HepG2 (cell line): ENCODE measurements around the gene MAPK1. TPM values are rescaled to one million over a fixed set of nuclear protein-coding genes. Genes with fewer than 3 reads are reported as not detected.
A peak's percentile ranks its signal among the peaks of the same experiment; 100 is the strongest.

Source experiments
- ATAC-seq: fragments of 200-7000 bp; cut with Tn5 transposase; 3 replicates; pipeline ENCODE4 v1.9.1; 2020; ENCODE audit warnings: mild to moderate bottlenecking, moderate library complexity
- BruUV-seq: library from RNA; stranded (reverse); fragments of 400-500 nt; replicated peaks from 2 replicates; lab custom pipeline; 2021; lab: Mats Ljungman, UMichigan
- CTCF ChIA-PET: fragments of 300-600 bp; formaldehyde crosslinking; extraction: SDS; loops from one replicate; lab custom pipeline; 2021; ENCODE audit warnings: low total read pairs, inconsistent platforms, low intra/inter-chr PET ratio; lab: Yijun Ruan, JAX
- POLR2A ChIA-PET: fragments of 350-600 bp; sonication (Branson Sonifier 250); formaldehyde crosslinking; loops from one replicate; lab custom pipeline; 2020; ENCODE audit warnings: antibody characterized with exemption, inconsistent platforms; lab: Yijun Ruan, JAX
- DNase-seq: peaks from one replicate; pipeline ENCODE4 v3.0.0-alpha.2; 2015; ENCODE audit warnings: low spot score
- FAIRE-seq: peaks from 3 replicates; lab custom pipeline; 2011; peaks lifted over from hg19 to GRCh38; lab: Jason Lieb, UNC
- H2AFZ ChIP-seq: one replicate; pipeline ENCODE4 v1.6.1; 2011; ENCODE audit warnings: low read length, inconsistent platforms
- H3K27ac ChIP-seq: fragments of 300-600 bp; 3 replicates; pipeline ENCODE4 v1.8.0; 2011; ENCODE audit warnings: mixed run types, mild to moderate bottlenecking, mixed read lengths, low read length, inconsistent platforms; ENCODE audit not compliant: insufficient read depth; ENCODE audit errors: extremely low read length
- H3K27me3 ChIP-seq, 2 experiments: fragments of 200-600 bp in 1 of 2; 2 replicates in 1 of 2; 3 replicates in 1 of 2; pipeline versions ENCODE4 v1.6.0 to v1.8.0; 2011; ENCODE audit warnings: low read length in 2 of 2, mild to moderate bottlenecking in 2 of 2, moderate library complexity in 2 of 2, inconsistent platforms in 1 of 2; ENCODE audit not compliant: insufficient read depth in 2 of 2, control insufficient read depth in 1 of 2
- H3K36me3 ChIP-seq, 2 experiments: fragments of 200-600 bp in 1 of 2; replicated peaks in 1 of 2; 2 replicates in 1 of 2; 3 replicates in 1 of 2; pipeline versions ENCODE4 v1.5.1 to v1.8.0; 2011; ENCODE audit warnings: low read length in 2 of 2, inconsistent platforms in 1 of 2; ENCODE audit not compliant: insufficient read depth in 2 of 2, control insufficient read depth in 1 of 2
- H3K4me1 ChIP-seq: 2 replicates; pipeline ENCODE4 v1.5.1; 2012; ENCODE audit warnings: low read length, inconsistent platforms; ENCODE audit not compliant: insufficient read depth
- H3K4me2 ChIP-seq: 2 replicates; pipeline ENCODE4 v1.6.0; 2011; ENCODE audit warnings: low read depth, low read length, inconsistent platforms
- H3K4me3 ChIP-seq, 3 experiments: fragments of 200-600 bp in 1 of 3; sonication (generic), shearing (Covaris generic) in 1 of 3; replicated peaks in 1 of 3; 2 replicates each; pipeline ENCODE4 v1.5.1; 2011 to 2016; ENCODE audit warnings: low read length in 3 of 3, inconsistent platforms in 2 of 3, low read depth in 2 of 3, mild to moderate bottlenecking in 2 of 3, control low read depth in 1 of 3, mixed read lengths in 1 of 3; ENCODE audit not compliant: insufficient read depth in 1 of 3
- H3K79me2 ChIP-seq: one replicate; pipeline ENCODE4 v1.6.1; 2011; ENCODE audit warnings: low read length, inconsistent platforms; ENCODE audit not compliant: insufficient read depth
- H3K9ac ChIP-seq: 2 replicates; pipeline ENCODE4 v1.6.0; 2011; ENCODE audit warnings: mild to moderate bottlenecking, low read depth, low read length, inconsistent platforms; ENCODE audit not compliant: insufficient read depth
- H3K9me3 ChIP-seq: 2 replicates; pipeline ENCODE4 v1.5.1; 2012; ENCODE audit warnings: mild to moderate bottlenecking, low read length
- H4K20me1 ChIP-seq: 2 replicates; pipeline ENCODE4 v1.6.0; 2011; ENCODE audit warnings: inconsistent platforms, mild to moderate bottlenecking, low read length, moderate library complexity; ENCODE audit not compliant: insufficient read depth
- BCL6 ChIP-seq: IDR thresholded peaks from 2 replicates; pipeline ENCODE4 v1.6.1; 2016; ENCODE audit warnings: missing genetic modification reagents, missing compliant biosample characterization
- MTA3 ChIP-seq: sonication (generic); formaldehyde crosslinking; IDR thresholded peaks from 2 replicates; pipeline ENCODE4 v1.4.0; 2020; ENCODE audit warnings: missing genetic modification reagents
- RFX1 ChIP-seq: fragments of 450-650 bp; IDR thresholded peaks from 2 replicates; pipeline ENCODE4 v1.6.1; 2017
- SOX5 ChIP-seq: IDR thresholded peaks from 2 replicates; pipeline ENCODE4 v1.6.1; 2016; ENCODE audit warnings: borderline replicate concordance
- ZC3H13 ChIP-seq: sonication (generic); formaldehyde crosslinking; IDR thresholded peaks from 2 replicates; pipeline ENCODE4 v1.8.1; 2023; ENCODE audit warnings: mild to moderate bottlenecking, missing genetic modification reagents, moderate library complexity
- ZMAT3 ChIP-seq: sonication (generic); formaldehyde crosslinking; conservative IDR thresholded peaks from 2 replicates; pipeline ENCODE4 v1.7.0; 2021; ENCODE audit warnings: missing genetic modification reagents
- ZNF180 ChIP-seq: sonication (generic); formaldehyde crosslinking; IDR thresholded peaks from 2 replicates; pipeline ENCODE4 v1.4.0; 2020; ENCODE audit warnings: low read depth, missing genetic modification reagents, borderline replicate concordance
- WGBS: methylation state at CpG from one replicate; pipeline ENCODE4 v1.1.6; 2017; ENCODE audit warnings: low lambda C conversion rate; 5-methylcytosine and 5-hydroxymethylcytosine counted together
- in situ Hi-C: cut with HindIII; loops from 2 replicates; pipeline ENCODE4 v1.10.0; 2017; ENCODE audit warnings: low pct_unique_long_range_greater_than_20kb; ENCODE audit not compliant: extremely low pct_ligation_motif_present
- intact Hi-C: fragments of 100-400 bp; cut with micrococcal nuclease; formaldehyde crosslinking; loops from one replicate; pipeline ENCODE4 v1.10.0; 2022; ENCODE audit not compliant: unreplicated experiment
- polyA plus RNA-seq, 8 experiments: library from polyadenylated mRNA; depleted of rRNA in 3 of 8; stranded (reverse) in 7 of 8; unstranded in 1 of 8; fragments of >200 nt; fragmentation: Illumina TruSeq in 4 of 8; extraction: Trizol in 4 of 8; gene quantifications; 2 replicates each; pipeline versions ENCODE4 v1.2.1 to v1.2.3, GENCODE V29; 2011 to 2016; ENCODE audit warnings: low read depth in 4 of 8, missing spikeins in 1 of 8, mixed read lengths in 1 of 8; ENCODE audit not compliant: insufficient read depth in 1 of 8
- total RNA-seq, 5 experiments: library from RNA; depleted of rRNA; stranded (reverse); fragments of >200 nt; fragmentation: Illumina TruSeq; extraction: Trizol; gene quantifications; 2 replicates each; pipeline ENCODE4 v1.2.3, GENCODE V29; 2016; ENCODE audit warnings: low read depth in 1 of 5
- TF ChIP-seq, protein P1 (sequence below): sonication (generic); formaldehyde crosslinking; IDR thresholded peaks from 2 replicates; pipeline ENCODE4 v1.5.0; 2020; ENCODE audit warnings: mild to moderate bottlenecking, missing genetic modification reagents

Gene MAPK1
- total and polyA plus RNA-seq, 2 of the 13 experiments (the other 11 are each of a cell fraction or from before 2014, with no cell fraction given), result 107 to 114 TPM

- TF ChIP-seq MTA3 (CRISPR knock-in tag) (no peak), RFX1 (no peak), BCL6 (CRISPR knock-in tag) (no peak)
- TF ChIP-seq, protein P1, sequence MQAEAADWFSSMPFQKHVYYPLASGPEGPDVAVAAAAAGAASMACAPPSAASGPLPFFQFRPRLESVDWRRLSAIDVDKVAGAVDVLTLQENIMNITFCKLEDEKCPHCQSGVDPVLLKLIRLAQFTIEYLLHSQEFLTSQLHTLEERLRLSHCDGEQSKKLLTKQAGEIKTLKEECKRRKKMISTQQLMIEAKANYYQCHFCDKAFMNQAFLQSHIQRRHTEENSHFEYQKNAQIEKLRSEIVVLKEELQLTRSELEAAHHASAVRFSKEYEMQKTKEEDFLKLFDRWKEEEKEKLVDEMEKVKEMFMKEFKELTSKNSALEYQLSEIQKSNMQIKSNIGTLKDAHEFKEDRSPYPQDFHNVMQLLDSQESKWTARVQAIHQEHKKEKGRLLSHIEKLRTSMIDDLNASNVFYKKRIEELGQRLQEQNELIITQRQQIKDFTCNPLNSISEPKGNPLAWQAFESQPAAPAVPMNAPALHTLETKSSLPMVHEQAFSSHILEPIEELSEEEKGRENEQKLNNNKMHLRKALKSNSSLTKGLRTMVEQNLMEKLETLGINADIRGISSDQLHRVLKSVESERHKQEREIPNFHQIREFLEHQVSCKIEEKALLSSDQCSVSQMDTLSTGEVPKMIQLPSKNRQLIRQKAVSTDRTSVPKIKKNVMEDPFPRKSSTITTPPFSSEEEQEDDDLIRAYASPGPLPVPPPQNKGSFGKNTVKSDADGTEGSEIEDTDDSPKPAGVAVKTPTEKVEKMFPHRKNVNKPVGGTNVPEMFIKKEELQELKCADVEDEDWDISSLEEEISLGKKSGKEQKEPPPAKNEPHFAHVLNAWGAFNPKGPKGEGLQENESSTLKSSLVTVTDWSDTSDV (CRISPR knock-in tag), result no peak
- no peak overlapping the region for H3K9ac ChIP-seq
- no peaks in the 10 kb centered on the region for H3K9me3 ChIP-seq
- H4K20me1 ChIP-seq, result no peaks in the 10 kb centered on the region; the same call in 1 of the 2 replicates
- H2AFZ ChIP-seq, result no peak overlapping the region
- no peak overlapping the region for H3K4me3 ChIP-seq
- ATAC-seq, result no peak
- whole genome bisulfite sequencing, result 97% methylated on average over 2 of the region's 2 CpGs
- no peak overlapping the region for H3K4me2 ChIP-seq
- H3K79me2 ChIP-seq, result no peaks in the 10 kb centered on the region
- DNase-seq, result no peak
- FAIRE-seq, result no peak
- CTCF ChIA-PET, result no interaction called here
- peaks cover 26 to 66% of the 10 kb centered on the region in 2 experiments for H3K36me3 ChIP-seq
- BruUV-seq, result TSS peak; percentile 19
- intact Hi-C loops (no loop called here), in situ Hi-C loops (no loop called here)
- no peak overlapping the region for H3K27ac ChIP-seq
- POLR2A ChIA-PET, result no interaction called here
- H3K4me1 ChIP-seq, result peaks cover 3% of the 10 kb centered on the region
- no peaks in the 10 kb centered on the region for H3K27me3 ChIP-seq
Observed at GRCh38 chr22:21761086-21761485, 106.4 kb downstream of the MAPK1 start.

GRCh38 chr22:21760640-21761039 is 106.8 kb downstream of the MAPK1 start:
- Histone ChIP-seq H3K4me2 (no peak overlapping the region), H3K27ac (no peak overlapping the region), H3K9ac (no peak overlapping the region), H3K4me3 (no peak overlapping the region), H2AFZ (no peak overlapping the region), H3K79me2 (no peaks in the 10 kb centered on the region), H3K27me3 (no peaks in the 10 kb centered on the region), H3K36me3 (peaks cover 23 to 62% of the 10 kb centered on the region in 2 experiments), H3K4me1 (peaks cover 8% of the 10 kb centered on the region), H3K9me3 (no peaks in the 10 kb centered on the region), H4K20me1 (no peaks in the 10 kb centered on the region; the same call in 1 of the 2 replicates)
- FAIRE-seq (no peak), DNase-seq (no peak), ATAC-seq (no peak)
- CTCF ChIA-PET, result no interaction called here
- no TSS peak for BruUV-seq
- 94% methylated on average over 2 of the region's 2 CpGs for WGBS
- in situ Hi-C loops (no loop called here), intact Hi-C loops (no loop called here)
- POLR2A ChIA-PET, result no interaction called here
- TF ChIP-seq ZC3H13 (CRISPR knock-in tag), result no peak
- no peak for TF ChIP-seq SOX5 (CRISPR knock-in tag)
- no peak for TF ChIP-seq ZMAT3 (CRISPR knock-in tag)
- no peak for TF ChIP-seq ZNF180 (CRISPR knock-in tag)
